ACC112 (cell line): ENCODE data around the gene ZMYND10.

Source experiments
- H2AFZ ChIP-seq: fragments of 200-600 bp; sonication (generic); one replicate; pipeline ENCODE4 v1.6.0; 2017; ENCODE audit warnings: antibody characterized with exemption, low read length; ENCODE audit not compliant: unreplicated experiment
- H3K27ac ChIP-seq: fragments of 200-600 bp; sonication (generic); 2 replicates; pipeline ENCODE4 v1.5.1; 2014; ENCODE audit warnings: low read depth, mild to moderate bottlenecking, antibody characterized with exemption, low read length, moderate library complexity
- H3K27me3 ChIP-seq: fragments of 200-600 bp; sonication (generic); 2 replicates; pipeline ENCODE4 v1.6.1; 2014; ENCODE audit warnings: mild to moderate bottlenecking, antibody characterized with exemption, low read length, moderate library complexity, mixed read lengths; ENCODE audit not compliant: insufficient read depth
- H3K36me3 ChIP-seq: fragments of 200-600 bp; sonication (generic); 2 replicates; pipeline ENCODE4 v1.6.1; 2016; ENCODE audit warnings: mild to moderate bottlenecking, antibody characterized with exemption, low read length, moderate library complexity, mixed read lengths; ENCODE audit not compliant: insufficient read depth
- H3K4me1 ChIP-seq: fragments of 200-600 bp; sonication (generic); one replicate; pipeline ENCODE4 v1.6.1; 2016; ENCODE audit warnings: low read length, mixed read lengths; ENCODE audit not compliant: insufficient read depth, unreplicated experiment, control insufficient read depth
- H3K4me3 ChIP-seq: fragments of 200-600 bp; sonication (generic); 2 replicates; pipeline ENCODE4 v1.5.1; 2014; ENCODE audit warnings: mild to moderate bottlenecking, low read depth, low read length
- H3K79me2 ChIP-seq: fragments of 200-600 bp; sonication (generic); one replicate; pipeline ENCODE4 v1.6.0; 2016; ENCODE audit warnings: low read length; ENCODE audit not compliant: control insufficient read depth, unreplicated experiment, insufficient read depth

Gene ZMYND10

DNA sequence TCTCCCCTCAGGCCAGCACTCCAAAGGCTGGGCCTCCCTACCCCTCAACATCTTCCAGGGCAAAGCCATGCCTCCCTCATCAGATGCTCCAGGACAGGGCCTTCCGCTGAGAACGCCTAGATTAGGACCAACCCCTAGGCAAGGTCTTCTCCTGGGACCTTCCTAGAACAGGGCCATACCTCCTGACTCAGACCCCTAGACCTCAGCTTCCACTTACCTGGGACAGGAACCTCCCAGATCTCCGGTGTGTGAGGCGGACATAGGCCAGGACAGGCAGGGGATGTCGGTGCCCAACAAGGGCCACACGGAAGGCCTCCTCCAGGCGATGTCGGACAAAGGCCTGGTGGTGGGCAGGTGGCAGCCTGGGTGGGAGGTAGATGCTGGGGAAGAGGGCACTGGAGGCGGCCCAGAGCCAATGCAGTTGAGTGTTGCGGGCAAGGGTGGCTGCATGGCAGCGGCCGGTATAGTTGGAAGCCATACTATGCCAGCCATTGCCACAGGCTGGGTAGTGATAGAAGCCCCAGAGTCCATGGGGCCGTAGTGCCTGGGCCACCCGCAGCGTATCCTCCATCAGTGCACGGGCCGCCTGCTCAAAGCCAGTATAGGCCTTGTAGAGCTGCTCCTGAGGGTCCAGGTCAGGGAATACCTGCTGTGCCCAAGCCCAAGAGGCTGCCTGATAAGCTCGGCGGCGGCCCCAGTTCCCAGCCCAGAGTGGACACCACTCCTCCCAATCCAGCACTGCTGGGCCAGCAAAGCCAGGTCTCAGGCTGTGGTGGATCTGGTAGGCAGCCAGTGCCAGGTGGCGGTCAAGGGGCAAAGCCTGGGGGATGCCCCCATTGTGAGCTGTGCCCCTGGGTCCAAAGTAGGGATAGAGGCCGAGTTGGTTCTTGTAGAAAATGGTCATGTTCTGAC is 50.8 kb downstream of the ZMYND10 start:
- H3K36me3 ChIP-seq = no peaks in the 10 kb centered on the region; the same call in 1 of the 2 replicates
- peaks cover 27% of the 10 kb centered on the region for H3K79me2 ChIP-seq
- no peak overlapping the region for H2AFZ ChIP-seq
- peaks cover 11% of the 10 kb centered on the region for H3K4me1 ChIP-seq
- H3K27ac ChIP-seq = no peak overlapping the region
- H3K27me3 ChIP-seq = no peaks in the 10 kb centered on the region
- no peak overlapping the region for H3K4me3 ChIP-seq

DNA sequence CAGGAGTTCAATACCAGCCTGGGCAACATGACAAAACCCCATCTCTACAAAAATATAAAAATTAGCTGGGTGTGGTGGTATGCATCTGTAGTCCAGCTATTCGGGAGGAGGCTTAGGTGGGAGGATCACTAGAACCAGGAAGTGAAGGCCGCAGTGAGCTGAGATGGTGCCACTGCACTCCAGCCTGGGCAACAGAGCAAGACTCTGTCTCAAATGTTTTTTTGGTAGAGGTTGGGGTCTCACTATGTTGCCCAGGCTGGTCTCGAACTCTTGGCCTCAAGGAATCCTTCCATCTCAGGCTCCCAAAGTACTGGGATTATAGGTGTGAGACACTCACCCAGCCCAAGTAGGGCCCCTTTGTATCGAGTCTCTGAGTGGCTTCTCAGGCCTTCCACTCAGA is 51.4 kb downstream of the ZMYND10 start:
- Histone ChIP-seq H3K79me2 (peaks cover 32% of the 10 kb centered on the region), H3K27me3 (no peaks in the 10 kb centered on the region), H3K4me1 (peaks cover 10% of the 10 kb centered on the region), H3K27ac (no peak overlapping the region), H3K4me3 (no peak overlapping the region), H2AFZ (no peak overlapping the region), H3K36me3 (no peaks in the 10 kb centered on the region; the same call in 1 of the 2 replicates)

DNA sequence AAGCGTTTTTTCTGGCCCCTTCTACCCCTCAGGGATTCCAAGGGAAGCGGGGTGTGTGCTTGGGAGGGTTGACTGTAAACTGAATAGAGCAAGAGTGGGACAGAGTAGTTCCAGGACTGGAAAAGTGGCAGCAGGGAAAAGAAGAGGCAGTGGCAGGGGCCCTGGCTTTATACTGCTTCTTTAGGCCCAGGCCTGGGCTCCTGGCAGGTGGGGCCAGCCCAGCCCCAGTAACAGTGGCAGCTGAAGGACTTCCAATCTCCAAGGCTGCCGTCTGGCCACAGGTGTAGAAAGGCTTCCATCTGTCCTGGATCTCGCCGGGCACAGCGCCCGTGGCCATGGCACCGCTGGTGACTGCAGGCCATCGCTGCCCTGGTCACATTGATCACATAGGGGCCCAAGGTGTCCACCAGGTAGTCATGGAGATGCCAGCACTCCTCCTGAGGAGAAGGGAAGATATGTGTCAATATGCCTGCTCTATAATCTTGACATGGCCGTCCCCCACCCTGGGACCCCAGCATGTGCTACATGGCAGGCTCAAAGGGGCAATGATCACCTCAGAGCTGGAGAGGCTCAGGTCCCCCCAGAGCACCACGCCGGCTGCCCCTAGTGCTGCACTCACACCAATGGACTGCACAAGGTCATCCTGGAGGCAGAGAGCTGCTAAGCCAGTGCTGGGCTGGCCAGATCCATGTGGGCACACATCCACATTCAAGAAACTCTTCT is 52.3 kb downstream of the ZMYND10 start:
- Histone ChIP-seq H3K27me3 (no peaks in the 10 kb centered on the region), H3K36me3 (no peaks in the 10 kb centered on the region; the same call in 1 of the 2 replicates), H2AFZ (peak overlapping the region; percentile 7), H3K27ac (peak overlapping the region; percentile 12; the same call in 1 of the 2 replicates), H3K79me2 (peaks cover 29% of the 10 kb centered on the region), H3K4me3 (peak overlapping the region; percentile 96; the same call in 1 of the 2 replicates), H3K4me1 (peaks cover 9% of the 10 kb centered on the region)

DNA sequence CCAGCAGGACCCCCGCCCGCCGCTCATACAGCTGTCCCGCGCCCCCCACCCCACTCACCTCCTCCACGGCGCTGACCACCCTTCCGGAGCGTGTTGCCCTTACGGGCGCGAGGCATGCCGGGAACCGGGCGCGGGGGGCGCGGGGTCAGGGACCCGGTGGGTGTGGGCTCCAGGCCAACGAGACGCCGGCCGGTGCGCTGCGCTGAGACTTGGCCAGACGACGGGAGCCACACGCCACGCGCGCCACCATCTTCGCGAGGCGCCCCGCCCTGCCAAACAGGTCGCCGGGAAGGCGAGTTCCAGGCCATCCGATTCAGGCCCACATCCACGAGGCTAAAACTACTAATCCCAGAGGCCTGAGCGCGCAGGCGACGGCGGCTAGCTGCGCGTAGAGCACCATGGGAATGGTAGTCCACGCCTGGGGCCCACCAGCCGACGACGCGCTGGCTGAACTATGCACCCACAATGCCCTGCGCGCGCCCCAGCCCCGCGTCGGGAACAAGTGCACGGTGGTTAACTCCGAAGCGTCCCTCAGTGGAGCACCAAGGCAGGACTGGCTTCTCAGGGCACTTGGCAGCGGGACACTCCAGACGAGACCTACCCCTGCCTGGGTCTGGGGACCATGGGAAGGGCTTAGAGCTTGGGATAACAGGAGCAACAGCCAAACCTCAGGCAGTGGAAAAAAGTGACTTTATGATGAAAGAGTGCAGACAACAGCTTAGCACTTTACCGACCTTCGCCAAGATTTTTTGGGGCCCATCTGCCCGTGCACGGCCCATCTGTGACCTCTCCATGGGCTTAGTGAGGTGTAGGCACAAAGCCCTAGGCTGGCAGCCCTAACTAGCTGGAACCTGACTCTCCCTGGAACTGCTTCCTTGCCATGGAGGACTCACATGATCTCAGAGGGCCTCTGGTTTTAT is 53.1 kb downstream of the ZMYND10 start, which contains the start of gene IFRD2:
IFRD2 (minus strand) TSS at position 271 of the 920 bp plus-strand sequence; CDS start at position 116, 155 bp downstream.
- H2AFZ ChIP-seq = peak within 1 kb of the TSS; percentile 7
- peaks cover 6% of the 10 kb centered on the region for H3K4me1 ChIP-seq
- H3K4me3 ChIP-seq = peak within 1 kb of the TSS; percentile 96
- no peaks in the 10 kb centered on the region; the same call in 1 of the 2 replicates for H3K36me3 ChIP-seq
- H3K27me3 ChIP-seq = no peaks in the 10 kb centered on the region
- peaks cover 29% of the 10 kb centered on the region for H3K79me2 ChIP-seq
- peak within 1 kb of the TSS; percentile 79 for H3K27ac ChIP-seq
